HG02943 (cell line): ENCODE data around the gene CNTNAP3B.
"Not testable (repeated sequence)": the region's sequence is repeated elsewhere in the genome, so short reads cannot be mapped to it uniquely, and the experiment has no call there.

Experiments
- ATAC-seq: cut with Tn5 transposase; IDR thresholded peaks from one replicate; pipeline ENCODE4 v1.9.1; 2021; ENCODE audit warnings: mild to moderate bottlenecking, low read depth, moderate library complexity; ENCODE audit not compliant: unreplicated experiment

The CNTNAP3B gene

GRCh38 chr9:41980271-41980670, 149.0 kb downstream of the CNTNAP3B start:
- not testable (repeated sequence) for ATAC-seq

- not testable (repeated sequence) for ATAC-seq
Observed at GRCh38 chr9:41977965-41978600, 151.1 kb downstream of the CNTNAP3B start.

- ATAC-seq = not testable (repeated sequence)
Observed at GRCh38 chr9:41974906-41975305, 154.3 kb downstream of the CNTNAP3B start.

GRCh38 chr9:41953007-41953406, 176.2 kb downstream of the CNTNAP3B start:
- not testable (repeated sequence) for ATAC-seq

- ATAC-seq = not testable (repeated sequence)
Observed at GRCh38 chr9:41941738-41942137, 187.5 kb downstream of the CNTNAP3B start.

- ATAC-seq = not testable (repeated sequence)
Observed at GRCh38 chr9:41938143-41938542, 191.1 kb downstream of the CNTNAP3B start.

- not testable (repeated sequence) for ATAC-seq
Observed at GRCh38 chr9:41935727-41936126, 193.5 kb downstream of the CNTNAP3B start.

- ATAC-seq = not testable (repeated sequence)
Observed at GRCh38 chr9:41929172-41929571, 200.1 kb downstream of the CNTNAP3B start.

- ATAC-seq = not testable (repeated sequence)
Observed at GRCh38 chr9:41917374-41917773, 211.9 kb downstream of the CNTNAP3B start.

GRCh38 chr9:41905488-41905887, 223.7 kb downstream of the CNTNAP3B start:
- not testable (repeated sequence) for ATAC-seq

GRCh38 chr9:41902762-41903161, 226.5 kb downstream of the CNTNAP3B start:
- ATAC-seq = not testable (repeated sequence)

GRCh38 chr9:41898720-41899343, 230.4 kb downstream of the CNTNAP3B start:
- ATAC-seq = not testable (repeated sequence)

GRCh38 chr9:41874557-41874956, 254.7 kb downstream of the CNTNAP3B start:
- not testable (repeated sequence) for ATAC-seq

- not testable (repeated sequence) for ATAC-seq
Observed at GRCh38 chr9:41855422-41855821, 273.8 kb downstream of the CNTNAP3B start.

- ATAC-seq = not testable (repeated sequence)
Observed at GRCh38 chr9:41851848-41852740, 277.1 kb downstream of the CNTNAP3B start.

GRCh38 chr9:41847829-41848228, 281.4 kb downstream of the CNTNAP3B start:
- ATAC-seq = not testable (repeated sequence)
